ENCODE measurements around the gene ARL14EP.

Gene ARL14EP

GRCh38 chr11:30328681-30329080, 5.8 kb downstream of the ARL14EP start:
- DNase-seq = no peak

GRCh38 chr11:30329150-30329940, 6.4 kb downstream of the ARL14EP start:
- no peak for DNase-seq

DNA sequence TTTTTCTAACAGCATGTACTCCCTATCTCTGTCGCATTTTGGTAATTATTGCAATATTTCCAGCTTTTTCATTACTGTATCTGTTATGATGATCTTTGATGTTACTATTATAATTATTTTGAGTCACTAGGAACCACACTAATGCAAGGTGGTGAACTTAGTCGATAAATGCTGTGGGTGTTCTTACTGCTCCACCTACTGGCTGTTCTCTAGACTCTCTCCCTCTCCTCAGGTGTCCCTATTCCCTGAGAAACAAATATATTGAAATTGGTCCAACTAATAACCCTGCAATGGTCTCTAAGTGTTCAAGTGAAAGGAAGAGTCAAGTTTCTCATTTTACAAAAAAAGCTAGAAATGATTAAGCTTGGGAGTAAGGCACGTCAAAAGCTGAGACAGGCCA, 10.5 kb downstream of the ARL14EP start:
- DNase-seq = no peak

GRCh38 chr11:30342736-30343166, 19.8 kb downstream of the ARL14EP start:
- DNase-seq = no peak

GRCh38 chr11:30344085-30344484, 21.2 kb downstream of the ARL14EP start:
- DNase-seq = no peak

DNA sequence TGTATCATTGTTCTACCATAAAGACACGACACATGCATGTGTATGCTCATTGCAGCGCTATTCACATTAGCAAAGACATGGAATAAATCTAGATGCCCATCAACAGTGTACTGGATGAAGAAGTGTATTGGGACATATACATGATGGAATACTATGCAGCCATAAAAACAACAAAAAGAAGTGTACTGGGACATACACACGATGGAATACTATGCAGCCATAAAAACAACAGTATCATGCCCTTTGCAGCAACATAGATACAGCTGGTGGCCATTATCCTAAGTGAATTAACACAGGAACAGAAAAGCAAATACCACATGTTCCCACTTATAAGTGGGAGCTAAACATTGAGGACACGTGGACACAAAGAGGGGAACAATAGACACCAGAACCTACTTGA, 22.7 kb downstream of the ARL14EP start:
- no peak for DNase-seq

GRCh38 chr11:30346068-30346688, 23.3 kb downstream of the ARL14EP start:
- peak; percentile 91 for DNase-seq

DNA sequence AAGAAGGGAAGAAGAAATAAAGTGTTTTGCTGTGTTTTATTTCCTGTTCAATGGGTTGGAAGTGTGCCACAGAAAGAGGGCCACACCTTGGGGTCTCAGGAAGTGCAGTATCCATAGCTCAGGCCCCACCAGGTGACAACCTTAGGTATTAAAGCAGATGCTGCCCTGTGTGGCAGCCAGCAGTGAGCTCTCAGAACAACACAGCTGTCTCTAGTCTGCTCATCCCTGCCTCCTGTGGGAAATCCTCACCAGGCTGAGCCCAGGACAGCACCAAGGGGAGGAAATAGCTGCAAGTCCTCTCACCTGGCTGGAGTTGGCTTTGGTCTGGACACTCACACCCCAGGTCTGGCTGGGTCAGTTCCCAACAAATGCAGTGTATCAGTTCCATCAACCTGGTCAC, 25.1 kb downstream of the ARL14EP start:
- DNase-seq = no peak

DNA sequence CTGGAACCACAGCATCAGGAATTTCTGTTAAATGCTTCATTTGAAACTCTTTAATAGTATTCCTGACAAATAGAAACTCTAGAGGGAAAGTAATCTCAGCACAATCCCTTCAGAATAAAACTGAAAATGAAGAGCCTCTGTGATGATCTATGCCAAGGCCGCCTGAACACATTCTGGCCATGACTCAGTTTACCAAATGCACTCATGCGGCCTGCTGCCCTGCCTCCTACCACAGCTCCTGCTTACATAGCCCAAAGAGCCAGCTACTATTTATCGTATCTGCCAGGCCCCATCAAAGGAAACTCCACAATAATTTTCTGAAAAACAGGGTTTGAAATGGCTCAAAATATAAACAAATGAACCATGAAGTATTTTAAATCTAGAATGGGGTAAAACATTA, 27.0 kb downstream of the ARL14EP start:
- DNase-seq = no peak

DNA sequence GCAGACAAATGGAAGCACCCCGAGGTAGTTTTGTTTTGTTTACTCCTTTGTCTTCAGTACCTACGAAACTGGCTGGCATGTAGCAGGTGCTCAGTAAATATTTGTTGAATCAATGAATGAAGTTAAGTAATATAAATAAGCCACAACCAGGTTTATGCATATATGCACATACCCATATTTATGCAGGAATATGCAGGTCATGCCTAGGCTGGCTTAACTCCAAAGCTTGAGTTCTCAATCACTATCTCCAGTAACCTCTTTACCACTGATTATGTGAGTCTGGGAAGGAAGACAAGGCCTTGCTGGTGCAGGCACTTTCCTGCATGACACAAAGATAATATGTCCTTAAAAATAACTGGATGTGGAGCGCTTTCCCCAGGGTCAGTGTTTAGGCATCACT, 27.5 kb downstream of the ARL14EP start:
- no peak for DNase-seq

GRCh38 chr11:30351061-30351460, 28.2 kb downstream of the ARL14EP start:
- DNase-seq = no peak

DNA sequence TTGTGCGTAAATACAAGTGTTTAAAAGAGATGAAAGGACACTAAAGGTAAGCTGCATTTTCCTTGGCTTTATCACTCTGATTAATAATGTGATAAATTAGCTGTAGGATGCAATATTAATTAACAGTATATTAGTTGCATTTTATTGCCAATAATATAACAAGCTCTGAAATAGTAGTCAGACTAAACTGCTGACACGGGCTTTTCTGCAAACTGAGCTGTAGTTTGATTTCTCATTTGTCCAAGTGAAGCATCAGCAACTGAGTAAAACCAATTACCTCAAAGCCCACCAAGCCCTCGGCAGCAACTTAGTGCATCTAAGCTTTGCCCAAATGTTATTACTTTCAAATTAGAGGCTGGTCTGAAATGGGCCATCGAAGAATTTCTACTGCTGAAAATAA, 33.5 kb downstream of the ARL14EP start:
- no peak for DNase-seq

DNA sequence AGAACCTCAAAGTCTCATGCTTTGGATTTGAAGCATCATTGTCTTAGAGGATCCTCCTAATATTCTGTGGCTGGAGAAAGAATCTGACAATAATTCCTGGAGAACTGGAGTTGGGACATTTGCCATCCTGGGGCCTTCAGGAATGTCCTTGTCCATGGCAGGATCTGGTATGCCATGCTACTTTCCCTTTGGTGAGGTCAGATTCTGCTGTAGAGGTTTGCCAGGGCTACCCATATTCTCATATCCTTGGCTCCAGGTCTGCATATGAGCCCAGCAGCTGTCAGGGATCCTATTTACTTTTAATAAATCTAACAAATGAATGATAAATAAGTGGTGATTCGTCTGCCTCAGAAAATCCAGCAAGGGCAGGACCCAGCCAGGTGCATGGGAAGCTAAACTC, 35.0 kb downstream of the ARL14EP start:
- no peak for DNase-seq

DNA sequence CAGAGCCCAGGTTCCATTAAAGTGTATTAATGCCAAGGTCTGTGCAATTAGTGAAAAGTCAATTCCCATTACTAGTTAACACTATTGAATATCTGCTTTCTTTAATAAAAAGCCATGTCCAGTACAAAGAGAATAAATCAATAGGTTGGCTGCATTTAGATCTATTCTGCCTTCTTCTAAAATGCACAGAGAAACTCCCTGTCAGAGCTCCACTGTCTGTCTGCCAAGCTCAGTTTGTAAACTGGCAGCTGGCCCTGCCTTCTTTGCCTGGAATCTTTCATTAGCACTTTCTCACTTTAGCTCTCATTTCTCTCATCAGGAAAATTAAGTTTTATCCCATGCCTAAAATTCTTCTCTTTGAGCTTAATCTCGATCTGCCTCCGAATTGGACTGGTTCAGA, 35.6 kb downstream of the ARL14EP start:
- DNase-seq = no peak

- DNase-seq = no peak
Observed at GRCh38 chr11:30360741-30361140, 37.8 kb downstream of the ARL14EP start.

- peak; percentile 62 for DNase-seq
Observed at GRCh38 chr11:30364139-30364836, 41.4 kb downstream of the ARL14EP start.

GRCh38 chr11:30364837-30365482, 42.1 kb downstream of the ARL14EP start:
- DNase-seq = no peak

DNA sequence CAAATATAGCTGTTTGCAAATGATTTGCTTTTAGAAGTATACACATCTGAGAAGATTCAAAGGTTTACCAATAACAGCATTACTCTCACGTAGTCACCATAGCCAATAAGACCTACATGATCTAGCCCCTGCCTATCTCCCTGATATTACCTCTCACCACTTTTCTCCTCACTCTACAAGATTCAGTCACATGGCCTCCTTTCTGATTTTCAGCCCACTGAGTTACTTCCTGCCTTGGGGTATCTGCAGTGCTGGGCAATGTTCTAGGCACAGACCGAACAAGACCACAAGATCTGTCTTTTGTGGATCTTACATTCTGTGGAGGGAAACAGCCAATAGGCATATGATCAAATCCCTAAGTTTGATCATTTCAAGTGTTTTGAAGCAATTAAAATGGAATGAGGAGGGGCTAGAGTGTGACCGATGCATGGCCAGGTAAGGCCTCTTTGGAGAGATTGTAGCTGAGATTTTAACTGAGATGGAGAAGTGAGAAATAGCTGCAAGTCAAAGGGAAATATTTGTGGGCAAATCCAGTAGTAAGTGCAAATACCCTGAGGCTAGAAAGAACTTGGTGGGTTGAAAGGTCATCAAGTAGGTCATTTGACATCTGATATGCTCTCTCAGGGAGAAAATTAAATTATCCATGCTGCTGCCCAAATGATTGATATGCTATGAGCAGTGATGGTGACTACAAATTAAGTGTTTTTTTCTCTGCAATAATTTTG, 43.1 kb downstream of the ARL14EP start:
- peak; percentile 22 for DNase-seq

DNA sequence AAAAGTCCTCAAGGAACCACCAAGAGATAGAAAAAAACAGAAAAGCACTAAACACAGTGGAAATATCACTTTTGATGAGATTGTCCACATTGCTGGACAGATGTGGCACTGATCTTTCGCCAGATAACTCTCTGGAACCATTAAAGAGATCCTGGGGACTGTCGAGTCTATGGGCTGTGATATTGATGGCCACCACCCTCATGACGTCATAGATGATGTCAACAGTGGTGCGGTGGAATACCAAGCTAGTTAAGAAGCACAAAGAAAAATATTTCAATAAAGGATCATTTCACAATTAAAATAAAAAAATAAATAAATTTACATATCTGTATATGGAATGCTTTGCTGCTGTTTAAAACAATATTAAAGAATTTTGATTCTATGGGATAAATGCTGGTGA, 45.5 kb downstream of the ARL14EP start:
- no peak for DNase-seq

- no peak for DNase-seq
Observed at GRCh38 chr11:30370164-30370563, 47.3 kb downstream of the ARL14EP start.

DNA sequence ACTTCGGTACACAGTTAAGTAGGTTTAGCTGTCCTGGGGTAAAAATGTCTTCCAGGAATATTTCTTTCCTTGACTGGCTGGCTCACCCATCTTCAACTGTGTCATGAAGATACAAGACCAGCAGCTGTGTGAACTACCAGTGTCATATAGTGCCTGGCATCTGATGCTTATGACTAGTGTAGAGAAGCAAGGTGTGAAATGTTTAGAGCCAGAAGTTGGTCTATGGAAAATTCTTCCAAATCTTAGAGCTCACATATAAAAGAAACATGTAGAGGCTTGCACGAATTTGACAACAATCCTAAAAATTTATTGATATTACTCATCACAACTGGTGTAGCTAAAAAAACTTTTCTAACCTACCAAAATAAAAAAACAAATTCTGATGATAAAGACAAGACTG, 54.4 kb downstream of the ARL14EP start:
- no peak for DNase-seq

DNA sequence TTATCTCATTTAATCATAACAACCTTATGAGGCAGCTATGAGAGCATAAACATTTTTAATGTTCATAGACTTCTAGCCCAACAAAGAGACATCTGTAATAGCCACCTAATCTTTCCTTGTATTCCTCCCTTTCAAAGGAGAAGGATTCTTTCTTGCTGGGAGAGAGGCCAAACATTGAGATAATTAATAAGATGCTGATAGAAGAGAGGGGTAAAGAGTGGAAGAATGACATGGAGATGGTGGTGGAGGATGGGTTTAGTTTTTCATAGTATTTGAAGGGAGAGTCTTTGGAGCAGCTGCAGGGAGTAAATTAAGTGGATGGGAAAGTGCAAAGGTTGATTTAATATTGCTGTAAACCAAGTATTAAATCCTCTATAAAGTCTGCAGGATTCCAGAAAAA, 57.9 kb downstream of the ARL14EP start:
- no peak for DNase-seq

DNA sequence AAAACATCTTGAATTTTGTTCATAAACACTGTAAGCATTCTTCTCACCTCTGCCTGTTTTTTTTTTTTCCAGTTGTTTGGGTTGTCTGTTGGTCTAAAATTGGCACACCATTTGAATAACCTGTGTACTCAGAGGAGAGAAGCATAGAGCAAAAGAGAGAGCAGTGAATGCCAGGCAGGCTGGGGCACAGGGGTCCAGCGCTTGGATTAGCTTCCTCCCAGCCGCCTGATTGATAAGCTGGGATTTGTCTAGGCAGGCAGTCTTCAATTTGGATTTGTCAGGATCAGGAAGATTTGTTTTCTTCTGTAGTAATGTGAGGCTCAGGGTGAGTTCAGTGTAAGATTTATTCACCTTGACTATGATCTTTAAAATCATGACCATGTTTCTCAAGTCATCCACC, 59.0 kb downstream of the ARL14EP start:
- no peak for DNase-seq

Data from eye (tissue), 1 donor.